NOMO-1 treated with dmso at 0.1 percent for 144 hours (cell line): ENCODE data around the gene PPP1R3G.

ENCODE experiments used
- DNase-seq: peaks from one replicate; lab custom pipeline; 2025; ENCODE audit not compliant: unreplicated experiment; lab: John Stamatoyannopoulos, UW

The PPP1R3G gene

DNA sequence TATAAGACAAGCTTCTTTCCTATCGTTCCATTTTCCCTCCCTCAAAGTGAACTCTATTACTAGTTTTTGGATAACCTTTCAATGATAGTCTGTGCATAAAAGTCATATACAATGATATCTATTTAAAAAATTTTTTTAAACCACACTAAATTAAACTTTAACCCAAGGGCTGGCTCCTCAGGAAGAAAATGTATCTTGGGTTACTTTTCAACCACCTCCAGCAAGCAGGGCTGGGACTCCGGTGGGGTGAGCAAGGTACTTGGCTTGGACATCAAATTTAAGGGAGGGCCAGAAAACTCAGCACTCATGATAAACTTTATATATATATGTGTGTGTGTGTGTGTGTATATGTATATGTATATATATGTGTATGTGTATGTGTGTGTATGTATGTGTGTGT is 13.9 kb upstream of the PPP1R3G start:
- no peak for DNase-seq

DNA sequence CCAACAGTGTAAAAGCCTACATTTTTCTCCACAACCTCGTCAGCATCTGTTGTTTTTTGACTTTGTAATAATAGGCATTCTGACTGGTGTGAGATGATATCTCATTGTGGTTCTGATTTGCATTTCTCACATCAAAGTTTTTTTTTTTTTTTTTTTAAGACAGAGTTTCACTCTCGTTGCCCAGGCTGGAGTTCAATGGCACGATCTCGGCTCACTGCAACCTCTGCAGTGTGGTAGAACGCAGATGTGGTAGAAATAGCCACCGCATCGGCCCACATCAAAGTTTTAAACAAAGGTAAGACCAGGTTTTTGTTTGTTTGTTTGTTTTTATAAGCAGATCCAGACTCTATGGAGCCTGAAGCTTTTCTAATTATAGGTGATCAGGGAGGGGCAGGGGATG is 12.7 kb upstream of the PPP1R3G start:
- DNase-seq = no peak

GRCh38 chr6:5073992-5074391 is 11.1 kb upstream of the PPP1R3G start:
- no peak for DNase-seq

GRCh38 chr6:5076931-5077330 is 8.2 kb upstream of the PPP1R3G start:
- DNase-seq = no peak

- DNase-seq = no peak
These were observed 6.9 kb upstream of the PPP1R3G start for GRCh38 chr6:5078121-5078669.

GRCh38 chr6:5079692-5080091 is 5.4 kb upstream of the PPP1R3G start:
- DNase-seq = no peak

DNA sequence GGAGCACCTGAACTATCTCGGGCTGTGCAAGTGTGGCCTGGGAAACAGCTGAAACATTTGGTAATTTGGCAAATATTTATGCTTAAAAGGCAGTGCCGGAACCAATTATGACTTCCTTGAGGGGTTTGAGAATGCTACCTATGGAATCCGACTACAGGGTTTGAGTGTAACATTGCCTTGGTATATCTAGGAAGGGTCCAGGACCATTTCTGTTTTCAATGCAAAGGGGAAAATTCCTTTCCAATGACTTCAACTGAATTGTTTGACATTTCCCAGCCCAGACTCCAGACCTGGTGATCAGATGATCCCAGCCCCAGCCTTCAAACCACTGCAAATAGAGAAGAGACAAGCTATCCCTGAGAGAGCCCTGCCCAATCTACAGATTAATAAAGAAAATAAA is 4.6 kb upstream of the PPP1R3G start:
- no peak for DNase-seq

GRCh38 chr6:5081182-5081581 is 4.0 kb upstream of the PPP1R3G start:
- DNase-seq = no peak

GRCh38 chr6:5081955-5082354 is 3.2 kb upstream of the PPP1R3G start:
- no peak for DNase-seq

DNA sequence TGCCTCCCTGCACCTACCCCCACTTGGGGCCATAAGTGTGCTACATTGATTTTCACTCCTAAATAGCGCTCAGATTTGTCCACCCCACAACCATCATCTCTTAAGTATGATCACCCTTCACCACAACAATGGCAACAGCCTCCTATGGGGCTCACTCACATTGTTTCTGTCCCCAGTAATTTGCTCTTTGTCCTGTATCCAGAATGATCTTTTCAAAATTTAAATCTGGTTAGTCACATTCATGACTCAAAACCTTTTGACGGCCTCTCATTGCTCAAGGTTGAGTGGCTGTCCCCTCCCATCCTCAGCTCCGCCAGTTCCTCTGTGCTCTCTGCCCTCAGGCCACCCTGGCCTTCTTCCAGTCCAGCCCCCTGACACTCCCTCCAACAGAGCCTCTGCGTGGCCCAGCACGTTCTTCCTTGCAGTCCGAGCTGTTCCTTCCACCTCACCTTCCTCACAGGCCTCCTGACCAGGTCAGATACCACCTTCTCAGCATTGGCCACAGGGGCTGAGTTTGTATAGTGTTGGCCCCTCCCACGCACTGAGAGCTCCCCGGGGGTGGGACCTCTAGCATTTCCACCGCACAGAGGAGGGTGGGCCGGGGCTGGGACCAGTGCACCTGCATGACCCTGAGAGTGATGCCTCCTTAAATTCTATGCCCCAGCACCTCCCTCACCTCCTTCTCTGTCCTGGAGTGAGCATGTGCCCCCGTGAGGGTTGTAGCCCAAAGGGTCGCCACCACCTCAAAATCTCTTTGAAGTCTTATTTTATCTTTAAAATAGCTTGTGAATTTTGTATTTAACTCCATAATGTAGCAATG is 2.4 kb upstream of the PPP1R3G start:
- peak; percentile 66 for DNase-seq

DNA sequence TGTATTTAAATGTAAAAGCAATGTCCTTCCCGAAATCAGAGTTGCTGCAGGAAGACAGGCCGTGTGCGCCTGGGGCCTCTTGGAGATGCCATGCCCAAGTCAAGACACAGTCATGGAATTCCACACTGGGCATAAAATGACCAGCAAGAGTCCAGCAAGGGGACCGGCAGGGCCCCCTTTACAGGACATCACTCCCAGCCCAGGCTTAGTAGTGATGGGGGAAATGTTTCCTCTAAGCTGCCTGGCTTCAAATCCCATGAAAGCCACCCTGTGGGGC is 1.9 kb upstream of the PPP1R3G start:
- no peak for DNase-seq

GRCh38 chr6:5083813-5084359 is 1.3 kb upstream of the PPP1R3G start:
- DNase-seq = no peak

DNA sequence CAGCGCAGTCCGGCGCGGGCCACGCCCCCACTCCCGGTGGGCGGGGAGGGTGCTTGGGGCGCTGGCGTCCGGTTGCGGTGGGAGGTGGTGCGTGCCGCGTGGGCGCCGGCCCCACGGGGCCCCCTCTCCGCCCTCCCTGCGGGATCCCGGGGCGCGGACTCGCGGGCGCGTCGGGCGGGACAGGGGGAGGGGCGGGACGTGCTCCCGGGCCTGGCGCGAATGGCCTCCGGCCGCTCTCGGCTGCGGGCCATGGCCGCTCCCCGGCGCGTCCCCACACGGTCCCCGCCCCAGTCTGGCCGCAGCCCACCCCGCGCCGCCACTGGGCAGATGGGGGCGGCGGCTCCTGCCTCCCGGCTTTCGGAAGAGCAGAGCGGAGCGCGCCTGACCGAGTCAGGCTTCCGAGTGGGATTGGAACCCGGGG is 771 bp upstream of the PPP1R3G start:
- no peak for DNase-seq

GRCh38 chr6:5085648-5086293 is 630 bp downstream of the PPP1R3G start:
- peak; percentile 19 for DNase-seq

- no peak for DNase-seq
These were observed 1.3 kb downstream of the PPP1R3G start for GRCh38 chr6:5086294-5086890.

DNA sequence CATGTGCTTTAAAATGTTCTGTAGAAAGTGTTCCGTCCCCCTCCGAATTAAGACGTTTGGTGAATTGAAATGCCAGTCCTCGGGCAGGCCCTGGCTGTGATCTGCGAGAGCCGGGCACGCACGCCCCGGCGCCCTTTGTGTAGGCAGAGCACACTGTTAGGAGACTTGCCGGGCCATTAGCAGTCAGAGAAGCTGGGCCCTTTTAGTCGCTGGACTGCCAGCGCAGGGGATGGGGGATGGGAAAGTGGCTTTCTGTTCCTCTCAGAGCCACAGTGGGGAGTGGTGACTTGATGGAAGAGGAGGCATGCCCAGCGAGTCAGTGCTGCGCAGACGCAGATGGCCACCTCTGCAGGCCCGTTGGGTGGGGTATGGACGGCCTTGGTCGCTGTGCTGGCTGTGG is 2.2 kb downstream of the PPP1R3G start:
- DNase-seq = peak; percentile 81

DNA sequence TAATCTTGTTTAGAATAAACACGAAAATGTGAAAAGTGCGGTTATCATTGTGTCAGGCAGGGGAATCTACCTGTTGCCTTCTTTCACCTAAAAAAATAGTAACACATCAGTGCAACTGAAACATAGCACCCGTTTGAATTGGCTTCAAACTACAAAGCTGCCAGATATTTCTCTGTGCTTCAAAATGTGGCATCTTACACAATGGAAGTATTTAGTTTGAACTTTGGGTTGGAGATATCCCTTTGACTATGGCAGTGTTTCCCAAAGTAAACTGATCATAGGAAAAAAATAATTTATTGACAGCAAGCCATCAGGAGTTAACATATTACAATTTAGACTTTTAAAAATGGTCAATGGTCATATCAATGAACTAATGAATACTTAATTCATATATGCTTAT is 3.6 kb downstream of the PPP1R3G start:
- DNase-seq = no peak

DNA sequence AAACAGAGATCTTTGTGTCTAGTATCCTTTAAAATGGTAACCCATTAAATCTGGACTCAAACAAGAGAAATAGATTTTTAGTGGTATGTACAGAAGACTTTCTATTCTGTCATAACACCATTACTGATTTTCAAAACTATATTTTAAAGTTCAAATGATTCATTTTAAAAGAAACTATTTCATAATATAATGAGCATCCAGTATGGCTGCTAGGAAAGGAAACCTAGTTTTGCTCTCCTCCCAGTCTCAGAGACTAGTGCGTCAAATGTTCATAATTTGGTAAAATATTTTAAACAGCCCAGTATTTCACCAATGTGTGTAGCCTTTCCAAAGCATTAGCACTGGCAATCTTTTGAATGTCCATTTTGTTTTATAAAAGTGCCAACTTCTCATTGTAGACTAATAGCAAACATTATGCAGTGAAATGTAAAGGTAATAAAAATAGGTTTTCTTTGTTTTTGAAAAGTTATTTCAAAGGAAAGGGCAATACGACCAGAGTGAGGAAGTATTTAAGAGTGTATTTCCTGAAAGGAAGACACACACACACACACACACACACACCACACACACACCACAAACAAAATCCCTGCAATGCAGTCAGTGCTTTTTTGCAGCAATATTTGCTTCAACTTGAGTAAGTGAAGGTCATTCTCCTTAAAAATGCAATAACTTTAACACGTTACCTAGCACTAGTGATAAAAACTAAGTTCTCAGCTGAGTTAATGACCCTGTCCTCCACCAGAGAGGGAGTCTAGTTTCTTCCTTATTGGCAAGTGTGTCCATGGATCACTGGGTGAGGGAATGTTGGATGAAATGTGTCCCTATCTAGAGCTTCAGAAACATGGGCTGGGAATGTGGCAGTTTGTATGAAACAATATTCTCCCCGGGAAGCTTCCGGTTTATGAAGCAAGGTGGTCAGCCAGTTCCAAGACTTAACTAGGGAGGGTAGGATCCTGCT is 4.6 kb downstream of the PPP1R3G start:
- DNase-seq = peak; percentile 8

DNA sequence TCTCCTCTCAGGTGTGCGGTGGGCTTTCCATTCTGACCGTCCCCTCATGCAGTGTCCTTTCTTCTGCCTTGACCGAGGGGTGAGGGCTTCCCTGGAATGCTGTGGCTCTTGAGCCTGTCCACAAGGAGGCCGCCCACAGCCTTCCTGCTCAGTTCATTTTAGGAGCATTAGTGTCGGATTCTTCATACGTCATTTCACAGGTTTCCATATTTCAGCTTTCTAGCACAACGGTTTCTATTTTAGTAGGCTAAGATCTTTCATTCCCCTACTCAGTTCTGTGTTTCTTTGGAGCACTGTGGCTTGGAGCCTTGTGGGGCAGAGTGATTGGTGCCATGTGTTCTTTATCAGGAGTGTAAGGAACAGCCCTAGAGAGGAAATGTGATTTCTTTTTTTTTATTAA is 5.5 kb downstream of the PPP1R3G start:
- no peak for DNase-seq

DNA sequence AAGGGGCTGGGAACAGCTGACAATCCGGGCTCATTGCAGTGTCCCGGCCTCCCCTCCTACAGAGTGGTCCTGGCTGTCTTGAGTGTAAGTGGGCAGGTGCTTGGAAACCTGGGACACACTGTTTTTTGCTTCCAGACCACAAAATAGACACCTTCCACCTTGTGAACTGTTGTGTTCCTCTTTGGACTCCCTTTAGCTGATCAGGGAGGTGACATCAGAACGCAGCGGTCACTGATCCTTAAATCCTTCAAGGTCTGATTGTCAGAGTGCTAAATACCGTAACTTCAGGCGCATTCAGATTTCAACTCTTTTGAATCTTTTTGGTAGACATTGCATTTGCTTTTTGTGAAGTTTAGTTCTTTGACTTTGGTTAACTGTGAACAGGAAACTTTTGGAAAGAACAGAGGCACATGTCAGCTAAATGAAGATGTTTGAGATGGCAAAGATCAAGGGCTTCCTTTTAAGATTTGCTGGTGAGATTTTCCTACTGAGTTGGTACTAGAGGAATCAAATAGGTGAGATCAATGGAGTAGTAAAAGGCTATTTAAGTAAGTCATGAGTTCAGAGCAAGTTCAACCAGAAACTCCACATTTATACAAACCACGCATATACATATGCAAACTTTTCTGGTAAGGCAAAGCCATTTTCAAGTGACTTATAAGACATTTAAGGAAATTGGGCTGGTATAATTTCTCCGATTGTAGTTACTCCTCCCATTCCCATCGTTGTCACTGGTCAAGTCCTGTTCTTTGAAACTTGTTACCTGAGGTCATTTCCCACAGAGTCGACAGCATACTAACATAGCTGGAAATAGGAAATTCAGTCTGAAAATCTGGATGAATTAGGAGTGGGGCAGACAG is 6.3 kb downstream of the PPP1R3G start:
- no peak for DNase-seq
